GM23338 (cell line): Measurements from ENCODE around the gene MYO3B. TPM values are rescaled to one million over a fixed set of nuclear protein-coding genes. Genes with fewer than 3 reads are reported as not detected.

Experiments
- ATAC-seq: fragments of 200-7000 bp; cut with Tn5 transposase; 3 replicates; pipeline ENCODE4 v1.9.1; 2020
- DNase-seq: peaks from one replicate; pipeline ENCODE4 v3.0.0-alpha.2; 2015; ENCODE audit warnings: low spot score
- H2AFZ ChIP-seq: fragments of 200-600 bp; sonication (generic); 2 replicates; pipeline ENCODE4 v1.8.0; 2016; ENCODE audit warnings: antibody characterized with exemption, mild to moderate bottlenecking, moderate library complexity
- H3F3A ChIP-seq: fragments of 200-600 bp; sonication (generic); replicated peaks from 2 replicates; pipeline ENCODE4 v1.8.0; 2017; ENCODE audit warnings: antibody characterized with exemption, mixed run types, low read depth
- H3K27ac ChIP-seq: fragments of 200-600 bp; sonication (generic); 2 replicates; pipeline ENCODE4 v1.6.1; 2016; ENCODE audit warnings: low read depth
- H3K27me3 ChIP-seq: fragments of 200-600 bp; sonication (generic); 2 replicates; pipeline ENCODE4 v1.8.0; 2016; ENCODE audit warnings: mild to moderate bottlenecking, mixed run types, moderate library complexity; ENCODE audit not compliant: insufficient read depth
- H3K36me3 ChIP-seq: fragments of 200-600 bp; sonication (generic); 2 replicates; pipeline ENCODE4 v1.8.0; 2016; ENCODE audit warnings: mild to moderate bottlenecking; ENCODE audit not compliant: insufficient read depth
- H3K4me1 ChIP-seq: fragments of 200-600 bp; sonication (generic); 2 replicates; pipeline ENCODE4 v1.8.0; 2016; ENCODE audit warnings: mild to moderate bottlenecking, moderate library complexity; ENCODE audit not compliant: insufficient read depth
- H3K4me2 ChIP-seq: fragments of 200-600 bp; sonication (generic); 2 replicates; pipeline ENCODE4 v1.7.1; 2017; ENCODE audit warnings: mixed run types
- H3K4me3 ChIP-seq: fragments of 200-600 bp; sonication (generic); 2 replicates; pipeline ENCODE4 v1.6.1; 2016; ENCODE audit warnings: mixed run types
- H3K79me2 ChIP-seq: fragments of 200-600 bp; sonication (generic); replicated peaks from 2 replicates; pipeline ENCODE4 v1.8.0; 2017; ENCODE audit warnings: mild to moderate bottlenecking; ENCODE audit not compliant: insufficient read depth
- H3K9me2 ChIP-seq: fragments of 200-600 bp; sonication (generic); 2 replicates; pipeline ENCODE4 v1.8.0; 2017; ENCODE audit not compliant: insufficient read depth
- H4K20me1 ChIP-seq: fragments of 200-600 bp; sonication (generic); replicated peaks from 2 replicates; pipeline ENCODE4 v1.8.0; 2017; ENCODE audit warnings: mild to moderate bottlenecking; ENCODE audit not compliant: insufficient read depth
- H3K27ac Mint-ChIP-seq: 2 replicates; pipeline ENCODE4 v1.8.0; 2020; ENCODE audit warnings: inconsistent platforms, mild to moderate bottlenecking, moderate library complexity, mixed read lengths
- H3K27me3 Mint-ChIP-seq: 3 replicates; pipeline ENCODE4 v1.8.0; 2022; ENCODE audit warnings: low read depth, mild to moderate bottlenecking, moderate library complexity, mixed read lengths, inconsistent platforms; ENCODE audit not compliant: insufficient read depth, poor library complexity
- H3K36me3 Mint-ChIP-seq: 3 replicates; pipeline ENCODE4 v1.8.0; 2021; ENCODE audit warnings: low read depth, mild to moderate bottlenecking, inconsistent platforms, moderate library complexity, mixed read lengths
- H3K4me1 Mint-ChIP-seq: 3 replicates; pipeline ENCODE4 v1.8.0; 2020; ENCODE audit warnings: mild to moderate bottlenecking, inconsistent platforms, mixed read lengths
- H3K4me3 Mint-ChIP-seq: 3 replicates; pipeline ENCODE4 v1.8.0; 2021; ENCODE audit warnings: moderate library complexity, mild to moderate bottlenecking, inconsistent platforms, mixed read lengths
- H3K9me3 Mint-ChIP-seq: 3 replicates; pipeline ENCODE4 v1.8.0; 2020; ENCODE audit warnings: moderate library complexity, mild to moderate bottlenecking, inconsistent platforms, mixed read lengths
- CREB1 ChIP-seq: fragments of 250-450 bp; sonication (Bioruptor Pico); IDR thresholded peaks from 2 replicates; pipeline ENCODE4 v1.5.0; 2020; ENCODE audit warnings: low read depth, mild to moderate bottlenecking, moderate library complexity
- ETS1 ChIP-seq: IDR thresholded peaks from 2 replicates; pipeline ENCODE4 v1.6.1; 2016; ENCODE audit warnings: antibody characterized with exemption
- EZH2 ChIP-seq: fragments of 200-600 bp; sonication (generic); IDR thresholded peaks from one replicate; pipeline ENCODE4 v1.8.0; 2017; ENCODE audit warnings: antibody characterized with exemption, mild to moderate bottlenecking, low read depth; ENCODE audit not compliant: unreplicated experiment
- NANOG ChIP-seq: IDR thresholded peaks from 2 replicates; pipeline ENCODE4 v1.6.1; 2016; ENCODE audit warnings: antibody characterized with exemption, borderline replicate concordance
- POLR2AphosphoS5 ChIP-seq: IDR thresholded peaks from 2 replicates; pipeline ENCODE4 v1.6.1; 2016; ENCODE audit warnings: antibody characterized with exemption, low read depth
- REST ChIP-seq: IDR thresholded peaks from one replicate; pipeline ENCODE4 v1.6.1; 2018; ENCODE audit warnings: antibody characterized with exemption; ENCODE audit not compliant: unreplicated experiment
- STAT1 ChIP-seq: IDR thresholded peaks from one replicate; pipeline ENCODE4 v1.6.1; 2016; ENCODE audit warnings: antibody characterized with exemption; ENCODE audit not compliant: unreplicated experiment
- ZNF114 ChIP-seq: fragments of 250-450 bp; sonication (Bioruptor Pico); IDR thresholded peaks from 2 replicates; pipeline ENCODE4 v1.5.0; 2020; ENCODE audit warnings: mild to moderate bottlenecking, moderate library complexity
- ZNF462 ChIP-seq: fragments of 250-450 bp; sonication (Bioruptor Pico); IDR thresholded peaks from 2 replicates; pipeline ENCODE4 v1.5.0; 2020; ENCODE audit warnings: mild to moderate bottlenecking, moderate library complexity
- polyA plus RNA-seq: library from polyadenylated mRNA; unstranded; fragments of >200 nt; fragmentation: Nextera tagmentation; extraction: Ambion mirVana; gene quantifications from 2 replicates; pipeline ENCODE4 v1.2.1, GENCODE V29; 2016
- total RNA-seq: library from RNA; depleted of rRNA; stranded (reverse); fragments of >200 nt; shearing (Covaris generic); gene quantifications from 2 replicates; pipeline ENCODE4 v1.2.3, GENCODE V29; 2014

MYO3B gene
- total and polyA plus RNA-seq, 2 experiments from 2014 or later = 0.42 TPM; not detected in 1

- TF ChIP-seq POLR2AphosphoS5 = no peak
- TF ChIP-seq ZNF462 (CRISPR knock-in tag) = no peak
- no peak for TF ChIP-seq CREB1 (CRISPR knock-in tag)
- no peak for TF ChIP-seq STAT1
- TF ChIP-seq ETS1 = no peak
- TF ChIP-seq NANOG = no peak
- no peak for TF ChIP-seq ZNF114
- TF ChIP-seq REST = no peak
- no peak for TF ChIP-seq EZH2
- DNase-seq (no peak), ATAC-seq (no peak)
- H3K4me1 ChIP-seq = no peaks in the 10 kb centered on the region
- no peaks in the 10 kb centered on the region for H3F3A ChIP-seq
- no peaks in the 10 kb centered on the region for H3K79me2 ChIP-seq
- no peaks in the 10 kb centered on the region for H3K9me3 Mint-ChIP-seq
- H3K36me3 Mint-ChIP-seq = no peaks in the 10 kb centered on the region
- no peak overlapping the region for H2AFZ ChIP-seq
- no peaks in the 10 kb centered on the region for H4K20me1 ChIP-seq
- no peaks in the 10 kb centered on the region for H3K4me1 Mint-ChIP-seq
- peaks cover 1% of the 10 kb centered on the region for H3K27me3 Mint-ChIP-seq
- H3K27me3 ChIP-seq = no peaks in the 10 kb centered on the region
- no peak overlapping the region for H3K4me3 Mint-ChIP-seq
- no peaks in the 10 kb centered on the region; the same call in 1 of the 2 replicates for H3K9me2 ChIP-seq
- no peak overlapping the region for H3K27ac ChIP-seq
- no peak overlapping the region for H3K27ac Mint-ChIP-seq
- H3K4me3 ChIP-seq = no peak overlapping the region
- no peak overlapping the region for H3K4me2 ChIP-seq
- H3K36me3 ChIP-seq = no peaks in the 10 kb centered on the region
These were observed 119.5 kb downstream of the MYO3B start for GRCh38 chr2:170297496-170297895.
